H1 (cell line): ENCODE measurements around the gene AP2A2. TPM values are rescaled to one million over a fixed set of nuclear protein-coding genes. Genes with fewer than 3 reads are reported as not detected.

Source experiments
- CTCF ChIA-PET: fragments of 300-600 bp; sonication (Branson Sonifier 250); formaldehyde crosslinking; loops from one replicate; lab custom pipeline; 2021; ENCODE audit not compliant: partially characterized antibody; lab: Charles Lee
- POLR2A ChIA-PET: fragments of 300-600 bp; sonication (Branson Sonifier 250); formaldehyde crosslinking; loops from one replicate; lab custom pipeline; 2021; ENCODE audit warnings: inconsistent platforms; ENCODE audit not compliant: partially characterized antibody; lab: Charles Lee
- DNase-seq, 2 experiments: peaks; one replicate each; pipeline versions ENCODE4 v3.0.0 to v3.0.0-alpha.2; 2010 to 2022; ENCODE audit warnings: low spot score in 2 of 2, low read depth in 1 of 2, mixed read lengths in 1 of 2
- FAIRE-seq: peaks from 2 replicates; lab custom pipeline; 2011; peaks lifted over from hg19 to GRCh38; lab: Jason Lieb, UNC
- H2AFZ ChIP-seq: 2 replicates; pipeline ENCODE4 v1.8.1; 2012; ENCODE audit warnings: low read length, inconsistent platforms
- H2AK5ac ChIP-seq: 2 replicates; pipeline ENCODE4 v1.6.1; 2013; ENCODE audit warnings: low read depth, low read length
- H2BK120ac ChIP-seq: replicated peaks from 2 replicates; pipeline ENCODE3; 2013; ENCODE audit warnings: low read depth, low read length, inconsistent platforms
- H2BK12ac ChIP-seq: 2 replicates; pipeline ENCODE4 v1.6.1; 2013; ENCODE audit warnings: low read depth, low read length
- H2BK15ac ChIP-seq: 2 replicates; pipeline ENCODE4 v1.6.1; 2013; ENCODE audit warnings: low read length
- H2BK20ac ChIP-seq: 2 replicates; pipeline ENCODE4 v1.6.1; 2013; ENCODE audit warnings: low read length
- H2BK5ac ChIP-seq: 2 replicates; pipeline ENCODE4 v1.6.1; 2013; ENCODE audit warnings: low read depth, low read length
- H3K14ac ChIP-seq: 2 replicates; pipeline ENCODE4 v1.6.1; 2013; ENCODE audit warnings: inconsistent platforms; ENCODE audit not compliant: insufficient read length
- H3K18ac ChIP-seq: 2 replicates; pipeline ENCODE4 v1.6.1; 2013; ENCODE audit warnings: low read length; ENCODE audit errors: extremely low read depth
- H3K23ac ChIP-seq: 2 replicates; pipeline ENCODE4 v1.6.1; 2013; ENCODE audit warnings: inconsistent platforms; ENCODE audit not compliant: insufficient read length
- H3K23me2 ChIP-seq: 2 replicates; pipeline ENCODE4 v1.6.1; 2013; ENCODE audit warnings: low read depth, low read length
- H3K27ac ChIP-seq: 2 replicates; pipeline ENCODE4 v1.6.1; 2011; ENCODE audit warnings: low read depth, low read length, inconsistent platforms
- H3K27me3 ChIP-seq, 4 experiments: replicated peaks in 1 of 4; 1 replicate in 1 of 4; 2 replicates in 3 of 4; pipeline versions ENCODE4 v1.6.1 to v1.8.1; 2011 to 2013; ENCODE audit warnings: low read length in 3 of 4, mild to moderate bottlenecking in 3 of 4, inconsistent platforms in 2 of 4, mixed read lengths in 2 of 4, moderate library complexity in 1 of 4; ENCODE audit not compliant: control insufficient read depth in 3 of 4, insufficient read depth in 3 of 4; ENCODE audit errors: extremely low read depth in 1 of 4
- H3K36me3 ChIP-seq, 4 experiments: 2 replicates each; pipeline versions ENCODE4 v1.6.1 to v1.8.1; 2011 to 2013; ENCODE audit warnings: mild to moderate bottlenecking in 4 of 4, low read length in 3 of 4, moderate library complexity in 2 of 4, control low read depth in 1 of 4, inconsistent platforms in 1 of 4; ENCODE audit not compliant: insufficient read depth in 4 of 4, control insufficient read depth in 2 of 4
- H3K4ac ChIP-seq: replicated peaks from 2 replicates; pipeline ENCODE3; 2013; ENCODE audit warnings: low read length, low read depth, mixed read lengths, inconsistent platforms; ENCODE audit not compliant: insufficient read length
- H3K4me1 ChIP-seq, 4 experiments: replicated peaks in 1 of 4; 1 replicate in 1 of 4; 2 replicates in 3 of 4; pipeline versions ENCODE4 v1.6.1 to v1.8.1; 2011 to 2013; ENCODE audit warnings: low read length in 3 of 4, inconsistent platforms in 2 of 4, mixed read lengths in 1 of 4; ENCODE audit not compliant: insufficient read depth in 4 of 4, control insufficient read depth in 3 of 4
- H3K4me2 ChIP-seq, 2 experiments: 2 replicates each; pipeline versions ENCODE4 v1.6.1 to v1.8.1; 2011 to 2013; ENCODE audit warnings: low read depth in 2 of 2, low read length in 2 of 2, control low read depth in 1 of 2, inconsistent platforms in 1 of 2, mild to moderate bottlenecking in 1 of 2; ENCODE audit not compliant: insufficient read depth in 1 of 2
- H3K4me3 ChIP-seq, 4 experiments: fragments of 200-600, 300-600 bp in 1 of 4; sonication (generic), shearing (Covaris generic), sonication (Bioruptor Twin) in 1 of 4; 2 replicates each; pipeline versions ENCODE4 v1.5.1 to v1.8.1; 2011 to 2016; ENCODE audit warnings: low read length in 4 of 4, low read depth in 3 of 4, control low read depth in 2 of 4, inconsistent platforms in 2 of 4, mild to moderate bottlenecking in 2 of 4, mixed read lengths in 1 of 4, moderate library complexity in 1 of 4; ENCODE audit not compliant: insufficient read depth in 2 of 4; ENCODE audit errors: extremely low read depth in 1 of 4
- H3K56ac ChIP-seq: replicated peaks from 2 replicates; pipeline ENCODE3; 2013; ENCODE audit warnings: low read depth, mild to moderate bottlenecking, mixed read lengths, low read length, inconsistent platforms; ENCODE audit not compliant: insufficient read length
- H3K79me1 ChIP-seq: 2 replicates; pipeline ENCODE4 v1.6.1; 2013; ENCODE audit warnings: low read depth, low read length, control low read depth
- H3K79me2 ChIP-seq, 2 experiments: 2 replicates each; pipeline versions ENCODE4 v1.6.1 to v1.8.1; 2012 to 2013; ENCODE audit warnings: low read length in 2 of 2, mild to moderate bottlenecking in 2 of 2, inconsistent platforms in 1 of 2; ENCODE audit not compliant: insufficient read depth in 2 of 2, control insufficient read depth in 1 of 2
- H3K9ac ChIP-seq, 4 experiments: replicated peaks in 1 of 4; 1 replicate in 1 of 4; 2 replicates in 3 of 4; pipeline versions ENCODE4 v1.6.1 to v1.8.1; 2011 to 2013; ENCODE audit warnings: low read depth in 3 of 4, low read length in 3 of 4, control low read depth in 2 of 4, mild to moderate bottlenecking in 2 of 4, moderate library complexity in 2 of 4, inconsistent platforms in 1 of 4; ENCODE audit errors: extremely low read depth in 1 of 4
- H3K9me3 ChIP-seq, 2 experiments: 2 replicates each; pipeline versions ENCODE4 v1.6.1 to v1.8.1; 2012 to 2013; ENCODE audit warnings: mild to moderate bottlenecking in 2 of 2, moderate library complexity in 2 of 2, control low read depth in 1 of 2, inconsistent platforms in 1 of 2, low read depth in 1 of 2, low read length in 1 of 2, mixed read lengths in 1 of 2; ENCODE audit not compliant: insufficient read depth in 2 of 2
- H4K20me1 ChIP-seq, 2 experiments: replicated peaks in 1 of 2; 2 replicates each; pipeline versions ENCODE3 to v1.8.1; 2011 to 2013; ENCODE audit warnings: inconsistent platforms in 2 of 2, low read length in 2 of 2, mild to moderate bottlenecking in 1 of 2; ENCODE audit not compliant: insufficient read depth in 2 of 2, control insufficient read depth in 1 of 2
- H4K5ac ChIP-seq: 2 replicates; pipeline ENCODE4 v1.6.1; 2013; ENCODE audit warnings: low read length, low read depth, mixed read lengths, inconsistent platforms; ENCODE audit not compliant: insufficient read length
- H4K8ac ChIP-seq: 2 replicates; pipeline ENCODE4 v1.8.0; 2013; ENCODE audit warnings: mild to moderate bottlenecking, moderate library complexity, low read length, inconsistent platforms; ENCODE audit not compliant: insufficient read depth; ENCODE audit errors: extremely low read depth
- H4K91ac ChIP-seq: replicated peaks from 2 replicates; pipeline ENCODE3; 2013; ENCODE audit warnings: low read length, mixed read lengths, inconsistent platforms; ENCODE audit not compliant: insufficient read length
- CTBP2 ChIP-seq: IDR thresholded peaks from 2 replicates; pipeline ENCODE4 v1.7.0; 2011; ENCODE audit warnings: borderline replicate concordance, mild to moderate bottlenecking, moderate library complexity, mixed read lengths, low read length; ENCODE audit not compliant: insufficient read depth, insufficient read length
- EZH2 ChIP-seq: fragments of 200-600 bp; sonication (generic); IDR thresholded peaks from 2 replicates; pipeline ENCODE4 v1.7.1; 2012; ENCODE audit warnings: low read depth, mild to moderate bottlenecking, moderate library complexity, low read length, inconsistent platforms; ENCODE audit not compliant: severe bottlenecking
- KDM4A ChIP-seq: IDR thresholded peaks from one replicate; pipeline ENCODE4 v1.7.1; 2012; ENCODE audit warnings: low read depth, mild to moderate bottlenecking, moderate library complexity, low read length, inconsistent platforms; ENCODE audit not compliant: severe bottlenecking
- KDM5A ChIP-seq: fragments of 200-600 bp; IDR thresholded peaks from 2 replicates; pipeline ENCODE4 v1.7.1; 2012; ENCODE audit warnings: mild to moderate bottlenecking, low read length, inconsistent platforms, mixed read lengths
- POLR2AphosphoS5 ChIP-seq: IDR thresholded peaks from 2 replicates; pipeline ENCODE4 v1.6.1; 2011; ENCODE audit warnings: low read depth, low read length
- RNF2 ChIP-seq: fragments of 200-900, 300-1000 bp; sonication (generic); IDR thresholded peaks from 2 replicates; pipeline ENCODE4 v1.7.1; 2016; ENCODE audit warnings: borderline replicate concordance, low read depth, mild to moderate bottlenecking, antibody characterized with exemption, low read length; ENCODE audit not compliant: poor library complexity, severe bottlenecking; ENCODE audit errors: missing control alignments
- SIN3A ChIP-seq, 2 experiments: IDR thresholded peaks in 1 of 2; conservative IDR thresholded peaks in 1 of 2; 2 replicates each; pipeline ENCODE4 v1.6.1; 2011 to 2012; ENCODE audit warnings: low read length in 2 of 2, improper control_type of control experiment in 1 of 2, low read depth in 1 of 2, mild to moderate bottlenecking in 1 of 2
- SIRT6 ChIP-seq: IDR thresholded peaks from one replicate; pipeline ENCODE4 v1.7.1; 2012; ENCODE audit warnings: low read length, inconsistent platforms
- SRF ChIP-seq: IDR thresholded peaks from 2 replicates; pipeline ENCODE4 v1.6.1; 2011; ENCODE audit warnings: mild to moderate bottlenecking, low read depth, low read length, moderate library complexity
- ZNF274 ChIP-seq: IDR thresholded peaks from 2 replicates; pipeline ENCODE4 v1.7.0; 2012; ENCODE audit warnings: low read length, borderline replicate concordance; ENCODE audit errors: extremely low read depth
- WGBS, 2 experiments: shearing (Covaris generic) in 1 of 2; methylation state at CpG; one replicate each; pipeline versions ENCODE4 v1.1.6 to v1.1.7; 2013 to 2015; ENCODE audit warnings: low lambda C conversion rate in 2 of 2, mixed read lengths in 2 of 2, inconsistent platforms in 1 of 2, low coverage in 1 of 2, missing lambda C conversion rate in 1 of 2; ENCODE audit not compliant: insufficient replicate concordance in 2 of 2, insufficient coverage in 1 of 2, insufficient read length in 1 of 2; ENCODE audit errors: extremely low coverage in 1 of 2, missing lambda C conversion rate in 1 of 2; 5-methylcytosine and 5-hydroxymethylcytosine counted together
- polyA plus RNA-seq, 7 experiments: library from polyadenylated mRNA; depleted of rRNA in 3 of 7; stranded (reverse) in 5 of 7; unstranded in 2 of 7; fragments of >200 nt in 5 of 7; fragments of 200-250 nt in 2 of 7; gene quantifications; 1 replicate in 5 of 7; 2 replicates in 1 of 7; 4 replicates in 1 of 7; pipeline versions ENCODE4 v1.2.1 to v1.2.3, GENCODE V29; 2011 to 2013; ENCODE audit warnings: missing spikeins in 2 of 7, mixed read lengths in 2 of 7
- total RNA-seq: library from RNA; stranded (reverse); fragmentation: NEBNext Ultra II Directional; extraction: Animal tissue kit (Norgen Biotek cat#: 25700); gene quantifications from 2 replicates; pipeline ENCODE4 v1.2.1, GENCODE V29; 2021

Gene AP2A2
- total and polyA plus RNA-seq, 2 of the 8 experiments (the other 6 are each of a cell fraction or from before 2014, with no cell fraction given) = 50.0 to 65.0 TPM

- FAIRE-seq (no peak), DNase-seq (no peak)
- 96% methylated on average over 14 of the region's 14 CpGs; no CpG with 5 or more reads in 1 of the 2 experiments for WGBS, 2 experiments
- Histone ChIP-seq H2BK5ac (no peak overlapping the region), H3K23ac (no peak overlapping the region), H2AFZ (no peak overlapping the region), H2BK12ac (no peak overlapping the region), H3K23me2 (no peaks in the 10 kb centered on the region), H3K27me3 (no peaks in the 10 kb centered on the region), H3K4me2 (no peak overlapping the region), H3K9ac (no peak overlapping the region), H4K5ac (no peak overlapping the region), H4K20me1 (peaks cover 3 to 22% of the 10 kb centered on the region in 2 experiments), H2AK5ac (no peak overlapping the region), H3K4me1 (peaks cover 0 to 5% (median 2%) of the 10 kb centered on the region in 4 experiments; a peak in 2 of 7 replicates), H2BK120ac (no peak overlapping the region), H3K4ac (no peak overlapping the region), H2BK20ac (no peak overlapping the region), H3K56ac (no peak overlapping the region), H4K91ac (no peak overlapping the region), H3K14ac (no peak overlapping the region), H3K79me1 (no peaks in the 10 kb centered on the region), H4K8ac (no peak overlapping the region; the same call in 1 of the 2 replicates), H3K9me3 (no peaks in the 10 kb centered on the region), H3K27ac (no peak overlapping the region), H3K4me3 (no peak overlapping the region), H3K36me3 (peaks cover 2 to 12% (median 7%) of the 10 kb centered on the region in 4 experiments; a peak in 4 of 8 replicates), H3K18ac (no peak overlapping the region), H3K79me2 (no peaks in the 10 kb centered on the region), H2BK15ac (no peak overlapping the region)
- POLR2A ChIA-PET = interaction anchor here (0.6 to 1.5 kb wide), 4 partner anchors 8 to 84 kb away, joined by 3 to 6 read pairs (median 4); no protein-coding TSS in a partner anchor
- CTCF ChIA-PET = interaction anchor here (0.7 to 4.9 kb wide), 7 partner anchors 8 to 164 kb away, joined by 4 to 25 read pairs (median 7); no protein-coding TSS in a partner anchor
- no peak for TF ChIP-seq EZH2
- TF ChIP-seq CTBP2 = no peak
- TF ChIP-seq SRF = no peak
- TF ChIP-seq POLR2AphosphoS5 = no peak
- no peak for TF ChIP-seq SIRT6
- no peak for TF ChIP-seq ZNF274
- no peak for TF ChIP-seq SIN3A (conservative IDR thresholded peaks at IDR 0.05 in 1 of 2, IDR thresholded peaks at IDR 0.05 in 1 of 2; ENCODE audit: low read depth in 1 of 2, low read length in 2 of 2)
- no peak for TF ChIP-seq KDM4A
- no peak for TF ChIP-seq KDM5A
- no peak for TF ChIP-seq RNF2
These were observed 38.1 kb upstream of the AP2A2 start for GRCh38 chr11:887589-887988.
